OCI-LY7 (cell line): ENCODE results near the gene UBTD1. TPM values are rescaled to one million over a fixed set of nuclear protein-coding genes. Genes with fewer than 3 reads are reported as not detected.

Experiments used
- BruUV-seq: library from RNA; stranded (reverse); fragments of 400-500 nt; replicated peaks from 2 replicates; lab custom pipeline; 2021; lab: Mats Ljungman, UMichigan
- CTCF ChIA-PET: fragments of 300-600 bp; sonication (Branson Sonifier 250); formaldehyde crosslinking; loops from one replicate; lab custom pipeline; 2022; ENCODE audit warnings: antibody characterized with exemption; ENCODE audit not compliant: unreplicated experiment; lab: Charles Lee
- POLR2A ChIA-PET: fragments of 300-600 bp; sonication (Branson Sonifier 250); formaldehyde crosslinking; loops from one replicate; lab custom pipeline; 2022; ENCODE audit warnings: antibody characterized with exemption; lab: Charles Lee
- DNase-seq: peaks from one replicate; pipeline ENCODE4 v3.0.0-alpha.2; 2015; ENCODE audit warnings: low spot score
- H2AFZ ChIP-seq: fragments of 200-600 bp; sonication (generic), shearing (Covaris generic); 2 replicates; pipeline ENCODE4 v1.6.1; 2014; ENCODE audit warnings: mild to moderate bottlenecking, antibody characterized with exemption, low read length, moderate library complexity
- H3K27ac ChIP-seq: fragments of 200-600 bp; sonication (generic); 2 replicates; pipeline ENCODE4 v1.5.1; 2014; ENCODE audit warnings: mixed run types, low read depth, mild to moderate bottlenecking, moderate library complexity, low read length, inconsistent platforms; ENCODE audit not compliant: poor library complexity, severe bottlenecking
- H3K36me3 ChIP-seq: fragments of 200-600 bp; sonication (generic); 2 replicates; pipeline ENCODE4 v1.6.1; 2014; ENCODE audit warnings: mild to moderate bottlenecking, antibody characterized with exemption, low read length, moderate library complexity, mixed read lengths; ENCODE audit not compliant: insufficient read depth
- H3K4me1 ChIP-seq: fragments of 200-600 bp; sonication (generic); 2 replicates; pipeline ENCODE4 v1.5.1; 2014; ENCODE audit warnings: mild to moderate bottlenecking, low read length; ENCODE audit not compliant: insufficient read depth, poor library complexity, severe bottlenecking
- H3K4me2 ChIP-seq: fragments of 200-600 bp; sonication (generic); 2 replicates; pipeline ENCODE4 v1.6.1; 2014; ENCODE audit warnings: mild to moderate bottlenecking, low read length
- H3K4me3 ChIP-seq: fragments of 200-600 bp; sonication (generic); 2 replicates; pipeline ENCODE4 v1.5.1; 2014; ENCODE audit warnings: mild to moderate bottlenecking, low read depth, low read length; ENCODE audit not compliant: poor library complexity, severe bottlenecking
- H3K79me2 ChIP-seq: fragments of 200-600 bp; sonication (generic); 2 replicates; pipeline ENCODE4 v1.6.1; 2016; ENCODE audit warnings: low read depth, mild to moderate bottlenecking, low read length, moderate library complexity, mixed read lengths; ENCODE audit not compliant: insufficient read depth
- H3K9me2 ChIP-seq: fragments of 200-600 bp; sonication (generic); 2 replicates; pipeline ENCODE4 v1.6.1; 2016; ENCODE audit warnings: mild to moderate bottlenecking, low read length, mixed read lengths; ENCODE audit not compliant: insufficient read depth
- H3K9me3 ChIP-seq: fragments of 200-600 bp; sonication (generic); 2 replicates; pipeline ENCODE4 v1.6.1; 2014; ENCODE audit warnings: mild to moderate bottlenecking, mixed run types, low read length, mixed read lengths
- H4K20me1 ChIP-seq: fragments of 200-600 bp; sonication (generic); 2 replicates; pipeline ENCODE4 v1.6.1; 2014; ENCODE audit warnings: mild to moderate bottlenecking, antibody characterized with exemption, low read length, moderate library complexity, mixed read lengths; ENCODE audit not compliant: insufficient read depth
- EZH2phosphoT487 ChIP-seq: fragments of 200-600 bp; sonication (generic); IDR thresholded peaks from 2 replicates; pipeline ENCODE4 v1.6.1; 2018; ENCODE audit warnings: low read depth, borderline replicate concordance, mild to moderate bottlenecking, mixed run types, antibody characterized with exemption, low read length, moderate library complexity, mixed read lengths
- intact Hi-C: fragments of 100-400 bp; cut with micrococcal nuclease; formaldehyde crosslinking; loops from one replicate; pipeline ENCODE4 v1.10.0; 2022; ENCODE audit not compliant: unreplicated experiment
- total RNA-seq, 2 experiments: library from RNA; depleted of rRNA in 1 of 2; stranded (reverse); fragments of >200 nt in 1 of 2; shearing (Covaris generic) in 1 of 2; gene quantifications; 2 replicates each; pipeline ENCODE4 v1.2.3, GENCODE V29; 2014 to 2022
- TF ChIP-seq, protein P1 (sequence below): fragments of 200-600 bp; sonication (generic); conservative IDR thresholded peaks from 2 replicates; pipeline ENCODE4 v1.5.1; 2014; ENCODE audit warnings: mild to moderate bottlenecking, antibody characterized with exemption, low read length, moderate library complexity, mixed read lengths

The UBTD1 gene
- total RNA-seq, 2 experiments from 2014 or later = 1.4 to 2.2 TPM

DNA sequence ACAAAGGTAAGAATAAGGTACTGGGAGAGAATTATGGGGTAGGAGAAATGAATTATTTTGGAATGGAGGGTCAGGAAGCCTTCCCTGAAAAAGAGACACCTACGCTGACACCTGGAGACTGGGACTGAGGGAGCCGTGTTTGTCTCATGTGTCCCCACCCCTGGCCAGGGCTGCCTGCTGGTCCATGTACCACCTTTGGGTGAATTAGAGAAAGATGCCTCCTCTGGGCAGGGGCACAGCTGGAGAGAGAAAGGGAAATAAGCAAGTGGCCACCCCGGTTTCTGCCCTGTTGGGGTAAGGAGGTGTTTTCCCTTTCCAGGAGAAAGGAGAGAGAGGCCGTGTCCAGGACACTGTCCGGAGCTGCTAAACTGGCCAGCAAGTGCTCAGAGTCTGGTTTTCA is 21.8 kb downstream of the UBTD1 start:
- Histone ChIP-seq H2AFZ (no peak overlapping the region), H3K9me2 (no peaks in the 10 kb centered on the region), H4K20me1 (no peaks in the 10 kb centered on the region), H3K36me3 (no peaks in the 10 kb centered on the region), H3K79me2 (no peaks in the 10 kb centered on the region), H3K4me3 (no peak overlapping the region), H3K4me2 (no peak overlapping the region), H3K27ac (no peak overlapping the region), H3K4me1 (no peaks in the 10 kb centered on the region), H3K9me3 (no peaks in the 10 kb centered on the region)
- intact Hi-C loops = no loop called here
- ChIA-PET CTCF (no interaction called here), POLR2A (no interaction called here)
- BruUV-seq = no TSS peak
- TF ChIP-seq EZH2phosphoT487 = no peak
- TF ChIP-seq, protein P1, sequence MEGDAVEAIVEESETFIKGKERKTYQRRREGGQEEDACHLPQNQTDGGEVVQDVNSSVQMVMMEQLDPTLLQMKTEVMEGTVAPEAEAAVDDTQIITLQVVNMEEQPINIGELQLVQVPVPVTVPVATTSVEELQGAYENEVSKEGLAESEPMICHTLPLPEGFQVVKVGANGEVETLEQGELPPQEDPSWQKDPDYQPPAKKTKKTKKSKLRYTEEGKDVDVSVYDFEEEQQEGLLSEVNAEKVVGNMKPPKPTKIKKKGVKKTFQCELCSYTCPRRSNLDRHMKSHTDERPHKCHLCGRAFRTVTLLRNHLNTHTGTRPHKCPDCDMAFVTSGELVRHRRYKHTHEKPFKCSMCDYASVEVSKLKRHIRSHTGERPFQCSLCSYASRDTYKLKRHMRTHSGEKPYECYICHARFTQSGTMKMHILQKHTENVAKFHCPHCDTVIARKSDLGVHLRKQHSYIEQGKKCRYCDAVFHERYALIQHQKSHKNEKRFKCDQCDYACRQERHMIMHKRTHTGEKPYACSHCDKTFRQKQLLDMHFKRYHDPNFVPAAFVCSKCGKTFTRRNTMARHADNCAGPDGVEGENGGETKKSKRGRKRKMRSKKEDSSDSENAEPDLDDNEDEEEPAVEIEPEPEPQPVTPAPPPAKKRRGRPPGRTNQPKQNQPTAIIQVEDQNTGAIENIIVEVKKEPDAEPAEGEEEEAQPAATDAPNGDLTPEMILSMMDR = no peak
- no peak for DNase-seq

DNA sequence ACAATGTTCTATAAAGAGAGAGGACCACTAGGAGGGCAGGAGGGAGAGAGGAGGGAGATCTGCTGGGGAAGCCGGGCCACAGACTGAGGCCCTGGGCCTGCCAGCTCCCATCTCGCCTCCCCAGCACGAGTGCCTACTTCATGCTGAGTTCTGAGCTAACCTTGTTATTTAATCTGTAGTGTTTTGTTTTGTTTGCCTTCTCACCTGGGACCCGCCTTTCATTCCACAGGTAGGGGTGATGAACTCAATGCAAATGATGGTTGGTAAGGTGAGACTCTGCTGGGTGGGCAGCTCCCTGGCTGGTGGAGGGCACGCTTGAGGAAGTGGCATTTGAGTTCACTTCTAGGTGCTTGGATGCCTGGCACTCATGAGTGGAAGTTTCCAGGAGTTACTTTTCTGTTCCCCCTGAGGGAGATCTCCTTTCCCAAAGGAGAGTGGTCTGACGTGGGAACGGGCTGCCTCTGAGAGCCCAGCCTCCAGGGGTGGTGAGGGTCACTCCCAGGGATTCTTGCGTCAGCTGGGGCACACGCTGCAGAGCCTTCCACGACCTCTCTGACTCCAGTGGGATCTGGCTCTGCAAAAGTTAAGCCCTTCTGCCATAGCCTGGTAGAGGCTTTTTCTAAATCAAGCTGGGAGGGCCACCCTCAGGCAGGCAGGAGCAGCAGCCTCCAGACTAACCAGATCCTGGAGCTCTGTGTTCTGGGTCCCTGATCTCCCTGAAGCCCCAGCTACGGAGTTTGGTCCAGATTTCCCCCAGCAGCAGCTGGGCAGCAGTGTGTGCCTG is 22.4 kb downstream of the UBTD1 start:
- ChIA-PET CTCF (no interaction called here), POLR2A (interaction anchor here (0.6 to 1.1 kb wide), 3 partner anchors 16 to 156 kb away, joined by 3 to 8 read pairs (median 3); no protein-coding TSS in a partner anchor)
- Histone ChIP-seq H4K20me1 (no peaks in the 10 kb centered on the region), H3K4me2 (no peak overlapping the region), H2AFZ (no peak overlapping the region), H3K27ac (no peak overlapping the region), H3K36me3 (no peaks in the 10 kb centered on the region), H3K4me1 (no peaks in the 10 kb centered on the region), H3K9me2 (no peaks in the 10 kb centered on the region), H3K9me3 (no peaks in the 10 kb centered on the region), H3K4me3 (no peak overlapping the region), H3K79me2 (no peaks in the 10 kb centered on the region)
- DNase-seq = no peak
- intact Hi-C loops = no loop called here
- BruUV-seq = no TSS peak
- TF ChIP-seq, protein P1 = no peak
- TF ChIP-seq EZH2phosphoT487 = no peak

DNA sequence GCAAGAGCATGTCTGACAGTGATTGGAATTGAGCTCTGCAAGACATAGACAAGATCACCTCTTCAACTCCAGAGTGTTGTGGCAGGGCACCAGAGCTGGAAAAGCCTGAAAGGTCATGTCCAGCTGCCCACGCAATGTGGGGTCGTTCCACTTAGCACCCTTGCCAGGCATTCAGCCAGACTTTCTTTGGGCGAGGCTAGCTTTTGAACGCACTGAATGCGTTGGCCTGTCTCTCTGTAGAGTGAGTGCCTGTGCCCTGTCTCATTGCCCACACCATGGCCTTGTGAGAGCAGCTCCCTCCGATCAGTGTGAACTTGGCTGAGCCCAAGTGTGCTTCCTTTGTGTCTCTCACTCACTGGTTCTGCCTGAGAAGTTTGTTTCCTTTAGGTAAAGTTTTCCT is 23.3 kb downstream of the UBTD1 start:
- Histone ChIP-seq H3K36me3 (no peaks in the 10 kb centered on the region), H3K4me2 (no peak overlapping the region), H3K4me1 (no peaks in the 10 kb centered on the region), H3K27ac (no peak overlapping the region), H4K20me1 (no peaks in the 10 kb centered on the region), H3K9me3 (no peaks in the 10 kb centered on the region), H3K9me2 (no peaks in the 10 kb centered on the region), H2AFZ (no peak overlapping the region), H3K4me3 (no peak overlapping the region), H3K79me2 (no peaks in the 10 kb centered on the region)
- DNase-seq = no peak
- no TSS peak for BruUV-seq
- ChIA-PET CTCF (no interaction called here), POLR2A (interaction anchor here (1.1 kb wide), 2 partner anchors 15 to 33 kb away, joined by 3 to 8 read pairs; no protein-coding TSS in a partner anchor)
- TF ChIP-seq EZH2phosphoT487 = no peak
- TF ChIP-seq, protein P1 = no peak
- intact Hi-C loops = no loop called here
